ENCODE results near the gene XAGE2. TPM values are rescaled to one million over a fixed set of nuclear protein-coding genes. Genes with fewer than 3 reads are reported as not detected.
"Not testable (repeated sequence)": the region's sequence is repeated elsewhere in the genome, so short reads cannot be mapped to it uniquely, and the experiment has no call there.

XAGE2 gene
- total RNA-seq: 1 to 10 TPM in 1 of 4 donors, not detected in 3; 1.1 TPM

DNA sequence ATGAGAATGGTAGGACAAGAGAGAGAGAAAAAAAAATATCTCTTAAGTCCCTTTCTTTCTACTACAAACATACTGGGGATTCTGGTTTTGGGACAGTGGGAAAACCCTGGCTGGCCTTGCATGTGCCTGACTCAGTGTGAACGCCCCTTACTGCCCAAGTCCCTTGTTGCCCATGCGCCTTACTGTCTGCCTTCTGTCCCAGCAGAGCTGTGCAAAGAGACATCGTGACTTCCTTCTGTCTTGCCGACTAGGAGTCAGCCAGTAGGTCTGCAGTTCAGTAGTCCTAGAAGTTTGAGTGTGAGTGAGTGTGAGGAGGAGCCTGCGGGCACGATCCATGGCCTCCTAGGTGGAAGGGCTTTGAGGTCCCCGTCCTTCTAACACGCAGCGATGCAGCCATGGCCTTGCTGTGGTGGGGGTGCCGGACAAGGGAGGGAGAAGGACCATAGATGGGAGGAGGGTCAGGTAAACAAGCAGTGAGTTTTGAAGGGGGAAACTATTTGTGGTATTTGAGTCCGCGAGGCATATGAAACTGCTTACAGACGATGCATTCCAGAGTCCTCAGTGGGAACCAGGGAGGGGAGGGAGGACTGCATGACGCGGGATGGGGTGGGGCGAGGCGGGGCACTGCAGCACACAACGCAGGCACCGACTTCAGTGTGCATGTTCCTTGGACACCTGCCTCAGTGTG lies at the start of gene XAGE2:
TSS of gene XAGE2 (plus strand) at position 654 of the 688 bp plus-strand sequence. CDS start 994 bp downstream, outside the sequence.
- H3K9me3 ChIP-seq: no peaks in the 10 kb centered on the region
- TF ChIP-seq POLR2A (IDR thresholded peaks at IDR 0.05): no peak
- TF ChIP-seq CTCF (IDR thresholded peaks at IDR 0.05): no peak
- no peak for TF ChIP-seq EP300 (IDR thresholded peaks at IDR 0.05)
- no peak for DNase-seq (ENCODE audit: low spot score in 2 of 2)
- H3K4me3 ChIP-seq: no peak within 1 kb of the TSS
- peaks cover 0 to 20% of the 10 kb centered on the region in 2 donors for H3K27me3 ChIP-seq
- WGBS, 2 donors: 76 to 79% methylated on average over 13 to 19 of the region's 19 CpGs
- H3K27ac ChIP-seq: no peak within 1 kb of the TSS
- H3K4me1 ChIP-seq: no peaks in the 10 kb centered on the region
- no peaks in the 10 kb centered on the region for H3K36me3 ChIP-seq

GRCh38 chrX:52337410-52337809 lies 31.4 kb upstream of the XAGE2 start:
- WGBS, 2 donors: 76 to 80% methylated on average over 4 of the region's 4 CpGs
- peaks cover 0 to 3% (median 1%) of the 10 kb centered on the region in 4 donors for H3K9me3 ChIP-seq
- TF ChIP-seq POLR2A (IDR thresholded peaks at IDR 0.05) (no peak), EP300 (IDR thresholded peaks at IDR 0.05) (no peak), CTCF (IDR thresholded peaks at IDR 0.05) (no peak)
- no peaks in the 10 kb centered on the region for H3K4me1 ChIP-seq
- no peaks in the 10 kb centered on the region for H3K36me3 ChIP-seq
- no peak for DNase-seq (ENCODE audit: low spot score in 2 of 2)
- no peaks in the 10 kb centered on the region for H3K27me3 ChIP-seq
- no peak overlapping the region for H3K27ac ChIP-seq
- no peak overlapping the region for H3K4me3 ChIP-seq

GRCh38 chrX:52341493-52341892 lies 27.3 kb upstream of the XAGE2 start:
- H3K36me3 ChIP-seq: no peaks in the 10 kb centered on the region
- H3K9me3 ChIP-seq: no peaks in the 10 kb centered on the region
- no peak for TF ChIP-seq CTCF (IDR thresholded peaks at IDR 0.05)
- no peak for TF ChIP-seq POLR2A (IDR thresholded peaks at IDR 0.05)
- TF ChIP-seq EP300 (IDR thresholded peaks at IDR 0.05): no peak
- no peak for DNase-seq (ENCODE audit: low spot score in 2 of 2)
- H3K27me3 ChIP-seq: no peaks in the 10 kb centered on the region
- no peak overlapping the region for H3K27ac ChIP-seq
- no peak overlapping the region for H3K4me3 ChIP-seq
- no peaks in the 10 kb centered on the region for H3K4me1 ChIP-seq

GRCh38 chrX:52343131-52343530 lies 25.7 kb upstream of the XAGE2 start:
- H3K4me1 ChIP-seq; H3K4me3 ChIP-seq; H3K27me3 ChIP-seq; H3K27ac ChIP-seq; H3K36me3 ChIP-seq; DNase-seq (ENCODE audit: low spot score in 2 of 2); H3K9me3 ChIP-seq: not testable (repeated sequence)
- 76 to 83% methylated on average over 6 of the region's 6 CpGs for WGBS, 2 donors

- peak; percentile 14 to 35 for DNase-seq (ENCODE audit: low spot score in 2 of 2)
- not testable (repeated sequence) for H3K4me1 ChIP-seq
- 20 to 24% methylated on average over 3 to 4 of the region's 4 CpGs for WGBS, 2 donors
Measured at GRCh38 chrX:52345402-52345801, 23.4 kb upstream of the XAGE2 start.

More at GRCh38 chrX:52345402-52345801, 23.4 kb upstream of the XAGE2 start:
- not testable (repeated sequence) for H3K36me3 ChIP-seq, H3K27me3 ChIP-seq, H3K4me3 ChIP-seq, H3K27ac ChIP-seq, H3K9me3 ChIP-seq
- peak in 4 of 5 experiments; percentile 9 to 45 (median 27) for TF ChIP-seq CTCF (IDR thresholded peaks at IDR 0.05)

Measured in tibial nerve (tissue), 4 donors.